Neural progenitor cell (in vitro differentiated cells): ENCODE measurements around the gene TMEM95.

Experiments
- EZH2 ChIP-seq: fragments of 200-600 bp; sonication (generic); IDR thresholded peaks from 2 replicates; pipeline ENCODE4 v1.6.1; 2017; ENCODE audit warnings: antibody characterized with exemption, mild to moderate bottlenecking, moderate library complexity
- EZH2phosphoT487 ChIP-seq: fragments of 200-600 bp; sonication (generic); IDR thresholded peaks from 2 replicates; pipeline ENCODE4 v1.6.1; 2017; ENCODE audit warnings: antibody characterized with exemption
- TF ChIP-seq, protein P1 (sequence below): fragments of 200-600 bp; sonication (generic); IDR thresholded peaks from 2 replicates; pipeline ENCODE4 v1.5.1; 2017; ENCODE audit warnings: antibody characterized with exemption, mild to moderate bottlenecking

DNA sequence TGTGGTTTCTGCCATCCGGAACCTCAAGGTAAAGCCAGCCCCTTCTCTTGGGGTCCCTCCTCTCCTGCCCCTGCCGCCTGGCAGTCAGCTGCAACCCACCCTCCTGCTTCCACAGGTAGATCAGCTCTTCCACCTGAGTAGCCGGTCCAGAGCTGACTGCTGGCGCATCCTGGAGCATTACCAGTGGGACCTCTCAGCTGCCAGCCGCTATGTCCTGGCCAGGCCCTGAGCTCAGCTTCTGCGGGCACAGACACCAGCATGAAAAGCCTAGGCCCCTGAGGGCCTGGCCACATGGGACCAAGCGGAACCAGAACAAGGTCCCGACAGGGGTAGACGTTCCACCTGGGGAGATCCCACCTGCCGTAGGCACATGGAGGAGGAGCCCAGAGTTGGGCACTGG is 33.9 kb downstream of the TMEM95 start:
- TF ChIP-seq, protein P1, sequence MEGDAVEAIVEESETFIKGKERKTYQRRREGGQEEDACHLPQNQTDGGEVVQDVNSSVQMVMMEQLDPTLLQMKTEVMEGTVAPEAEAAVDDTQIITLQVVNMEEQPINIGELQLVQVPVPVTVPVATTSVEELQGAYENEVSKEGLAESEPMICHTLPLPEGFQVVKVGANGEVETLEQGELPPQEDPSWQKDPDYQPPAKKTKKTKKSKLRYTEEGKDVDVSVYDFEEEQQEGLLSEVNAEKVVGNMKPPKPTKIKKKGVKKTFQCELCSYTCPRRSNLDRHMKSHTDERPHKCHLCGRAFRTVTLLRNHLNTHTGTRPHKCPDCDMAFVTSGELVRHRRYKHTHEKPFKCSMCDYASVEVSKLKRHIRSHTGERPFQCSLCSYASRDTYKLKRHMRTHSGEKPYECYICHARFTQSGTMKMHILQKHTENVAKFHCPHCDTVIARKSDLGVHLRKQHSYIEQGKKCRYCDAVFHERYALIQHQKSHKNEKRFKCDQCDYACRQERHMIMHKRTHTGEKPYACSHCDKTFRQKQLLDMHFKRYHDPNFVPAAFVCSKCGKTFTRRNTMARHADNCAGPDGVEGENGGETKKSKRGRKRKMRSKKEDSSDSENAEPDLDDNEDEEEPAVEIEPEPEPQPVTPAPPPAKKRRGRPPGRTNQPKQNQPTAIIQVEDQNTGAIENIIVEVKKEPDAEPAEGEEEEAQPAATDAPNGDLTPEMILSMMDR: no peak
- no peak for TF ChIP-seq EZH2
- no peak for TF ChIP-seq EZH2phosphoT487
